ENCODE data around the gene IFT43. TPM values are rescaled to one million over a fixed set of nuclear protein-coding genes. Genes with fewer than 3 reads are reported as not detected.

IFT43 gene
- total RNA-seq, 4 donors from 2014 or later = 24.5 to 412 (median 31.2) TPM

DNA sequence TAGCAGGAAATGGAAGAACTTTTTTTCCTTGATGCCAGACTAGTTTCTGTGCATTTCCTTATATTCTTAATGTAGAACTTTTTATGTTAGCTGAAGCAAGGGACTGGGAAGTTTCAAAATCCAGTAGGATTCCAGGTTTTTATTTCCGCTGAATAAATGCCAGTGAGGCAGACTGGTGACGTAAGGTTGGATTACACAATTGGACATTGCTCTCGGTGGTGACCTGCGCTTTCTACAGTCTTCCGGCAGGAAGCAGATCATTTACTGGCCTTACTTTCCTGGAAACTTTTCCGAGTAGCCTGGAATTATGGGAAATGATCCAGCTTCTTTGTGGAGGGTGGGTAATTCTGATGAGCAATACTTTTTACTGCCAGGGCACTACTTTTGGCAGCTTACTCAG is 3.6 kb downstream of the IFT43 start:
- intact Hi-C loops (cut with DNase I; ENCODE audit: low total_unique reads) (no loop called here), in situ Hi-C loops (cut with MboI; ENCODE audit: low pct_ligation_motif_present in 1 of 4, low pct_unique_long_range_greater_than_20kb in 1 of 4, low sequenced_read_pairs in 3 of 4) (loop anchor here (10.0 kb wide), 2 partner anchors 84 to 274 kb away; no protein-coding TSS in a partner anchor)
- 71 to 74% methylated on average over 5 to 6 of the region's 6 CpGs for WGBS, 2 donors (ENCODE audit: low coverage in 1 of 2)
- Histone ChIP-seq H3K27ac (peak overlapping the region; percentile 47 to 73 (median 56)), H3K27me3 (no peaks in the 10 kb centered on the region), H3K4me3 (no peak overlapping the region), H3K4me1 (peaks cover 6 to 16% (median 8%) of the 10 kb centered on the region in 4 donors), H3K36me3 (no peaks in the 10 kb centered on the region), H3K9me3 (no peaks in the 10 kb centered on the region)
- TF ChIP-seq POLR2A (IDR thresholded peaks at IDR 0.05) = no peak
- TF ChIP-seq, protein P1, sequence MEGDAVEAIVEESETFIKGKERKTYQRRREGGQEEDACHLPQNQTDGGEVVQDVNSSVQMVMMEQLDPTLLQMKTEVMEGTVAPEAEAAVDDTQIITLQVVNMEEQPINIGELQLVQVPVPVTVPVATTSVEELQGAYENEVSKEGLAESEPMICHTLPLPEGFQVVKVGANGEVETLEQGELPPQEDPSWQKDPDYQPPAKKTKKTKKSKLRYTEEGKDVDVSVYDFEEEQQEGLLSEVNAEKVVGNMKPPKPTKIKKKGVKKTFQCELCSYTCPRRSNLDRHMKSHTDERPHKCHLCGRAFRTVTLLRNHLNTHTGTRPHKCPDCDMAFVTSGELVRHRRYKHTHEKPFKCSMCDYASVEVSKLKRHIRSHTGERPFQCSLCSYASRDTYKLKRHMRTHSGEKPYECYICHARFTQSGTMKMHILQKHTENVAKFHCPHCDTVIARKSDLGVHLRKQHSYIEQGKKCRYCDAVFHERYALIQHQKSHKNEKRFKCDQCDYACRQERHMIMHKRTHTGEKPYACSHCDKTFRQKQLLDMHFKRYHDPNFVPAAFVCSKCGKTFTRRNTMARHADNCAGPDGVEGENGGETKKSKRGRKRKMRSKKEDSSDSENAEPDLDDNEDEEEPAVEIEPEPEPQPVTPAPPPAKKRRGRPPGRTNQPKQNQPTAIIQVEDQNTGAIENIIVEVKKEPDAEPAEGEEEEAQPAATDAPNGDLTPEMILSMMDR (IDR thresholded peaks at IDR 0.05) = no peak
- TF ChIP-seq POLR2AphosphoS5 (IDR thresholded peaks at IDR 0.05) = peak; percentile 41 to 55 (median 45)
- peak; percentile 76 for TF ChIP-seq EP300 (IDR thresholded peaks at IDR 0.05; ENCODE audit: low read depth)
- DNase-seq = peak; percentile 20

DNA sequence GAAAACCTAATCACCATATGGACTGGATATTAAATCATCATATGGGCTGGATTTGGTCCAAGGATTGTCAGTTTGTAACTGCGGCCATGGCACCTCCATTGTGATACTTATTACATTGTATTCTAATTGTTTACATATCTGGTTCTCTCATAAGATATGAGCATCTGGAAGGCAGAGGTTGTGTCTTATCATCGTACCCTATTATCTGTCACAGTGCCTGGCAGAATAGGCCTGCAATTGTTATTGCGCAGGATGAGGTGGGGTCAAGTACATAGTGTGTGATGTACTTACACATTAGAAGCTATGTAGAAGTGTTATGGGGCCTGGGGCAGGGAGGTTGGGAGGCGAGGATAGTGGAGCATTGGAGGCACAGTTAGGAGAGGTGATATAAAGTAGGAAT is 4.7 kb downstream of the IFT43 start:
- no peaks in the 10 kb centered on the region for H3K27me3 ChIP-seq
- intact Hi-C loops (cut with DNase I; ENCODE audit: low total_unique reads) = no loop called here
- H3K36me3 ChIP-seq = no peaks in the 10 kb centered on the region
- in situ Hi-C loops (cut with MboI; ENCODE audit: low pct_ligation_motif_present in 1 of 4, low pct_unique_long_range_greater_than_20kb in 1 of 4, low sequenced_read_pairs in 3 of 4) = no loop called here
- peak overlapping the region in 1 of 4 donors; percentile 49 for H3K27ac ChIP-seq
- no peak overlapping the region for H3K4me3 ChIP-seq
- H3K4me1 ChIP-seq = peaks cover 6 to 16% (median 9%) of the 10 kb centered on the region in 4 donors
- WGBS, 2 donors (ENCODE audit: low coverage in 1 of 2) = 95 to 100% methylated on average over 2 to 4 of the region's 4 CpGs
- DNase-seq = no peak
- TF ChIP-seq POLR2A (IDR thresholded peaks at IDR 0.05) = no peak
- TF ChIP-seq, protein P1 (IDR thresholded peaks at IDR 0.05) = no peak
- no peak for TF ChIP-seq EP300 (IDR thresholded peaks at IDR 0.05; ENCODE audit: low read depth)
- TF ChIP-seq POLR2AphosphoS5 (IDR thresholded peaks at IDR 0.05) = no peak
- H3K9me3 ChIP-seq = no peaks in the 10 kb centered on the region

DNA sequence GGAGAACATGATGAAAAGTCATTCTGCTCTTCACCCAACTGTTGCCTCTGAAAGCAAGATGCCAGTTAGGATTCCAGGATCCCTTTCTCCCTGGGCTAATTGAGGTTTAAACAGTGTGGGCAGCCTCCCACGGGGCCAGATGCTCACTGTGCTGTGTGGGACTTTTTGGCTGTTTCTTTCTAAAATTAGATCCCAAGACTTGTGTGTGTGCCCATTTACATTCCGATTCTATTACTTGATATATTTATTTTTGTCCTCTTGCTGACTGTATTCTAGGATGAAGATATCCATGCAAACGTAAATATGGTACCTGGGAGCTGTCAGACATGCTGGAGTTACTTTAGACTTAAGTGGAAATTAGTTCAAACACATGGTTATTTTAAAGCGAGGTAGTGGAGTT is 6.2 kb downstream of the IFT43 start:
- DNase-seq = no peak
- no peaks in the 10 kb centered on the region for H3K9me3 ChIP-seq
- H3K4me3 ChIP-seq = no peak overlapping the region
- TF ChIP-seq POLR2A (IDR thresholded peaks at IDR 0.05) (no peak), EP300 (IDR thresholded peaks at IDR 0.05; ENCODE audit: low read depth) (no peak), POLR2AphosphoS5 (IDR thresholded peaks at IDR 0.05) (peak in 2 of 3 donors; percentile 24 to 34)
- TF ChIP-seq, protein P1 (IDR thresholded peaks at IDR 0.05) = no peak
- H3K27ac ChIP-seq = peak overlapping the region; percentile 6 to 66 (median 38)
- intact Hi-C loops (cut with DNase I; ENCODE audit: low total_unique reads) (no loop called here), in situ Hi-C loops (cut with MboI; ENCODE audit: low pct_ligation_motif_present in 1 of 4, low pct_unique_long_range_greater_than_20kb in 1 of 4, low sequenced_read_pairs in 3 of 4) (no loop called here)
- no peaks in the 10 kb centered on the region for H3K36me3 ChIP-seq
- peaks cover 0 to 10% (median 4%) of the 10 kb centered on the region in 4 donors for H3K4me1 ChIP-seq
- WGBS, 2 donors (ENCODE audit: low coverage in 1 of 2) = 59 to 84% methylated on average over 4 of the region's 4 CpGs
- no peaks in the 10 kb centered on the region for H3K27me3 ChIP-seq

DNA sequence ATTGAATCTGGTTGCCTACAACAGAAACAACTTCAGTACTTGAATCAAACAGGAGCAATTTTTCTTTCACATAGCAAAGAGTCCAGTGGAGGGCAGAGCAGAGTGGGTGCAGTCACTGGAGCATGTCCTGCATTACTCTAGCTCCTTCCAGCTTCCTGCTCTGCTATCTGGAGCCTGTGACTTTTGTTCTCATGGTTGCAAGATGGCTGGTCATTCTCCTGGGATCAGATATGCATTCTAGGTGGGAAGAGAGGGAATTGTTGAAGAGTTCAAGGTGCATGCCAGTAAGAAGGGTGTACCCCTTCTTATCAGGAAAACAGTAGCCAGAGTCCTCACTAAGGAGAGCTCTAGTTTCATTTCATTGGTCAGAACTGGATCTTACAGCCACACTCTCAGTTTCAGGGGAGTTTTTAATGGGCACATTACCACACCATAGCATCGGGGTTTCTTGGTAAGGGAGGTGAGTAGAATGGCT is 8.0 kb downstream of the IFT43 start:
- intact Hi-C loops (cut with DNase I; ENCODE audit: low total_unique reads) (no loop called here), in situ Hi-C loops (cut with MboI; ENCODE audit: low pct_ligation_motif_present in 1 of 4, low pct_unique_long_range_greater_than_20kb in 1 of 4, low sequenced_read_pairs in 3 of 4) (no loop called here)
- WGBS, 2 donors (ENCODE audit: low coverage in 1 of 2) = 45 to 58% methylated on average over 1 of the region's 1 CpG
- no peaks in the 10 kb centered on the region for H3K27me3 ChIP-seq
- H3K27ac ChIP-seq = peak overlapping the region in 2 of 4 donors; percentile 55 to 74
- H3K4me3 ChIP-seq = no peak overlapping the region
- no peak for DNase-seq
- H3K9me3 ChIP-seq = no peaks in the 10 kb centered on the region
- H3K36me3 ChIP-seq = no peaks in the 10 kb centered on the region
- TF ChIP-seq, protein P1 (IDR thresholded peaks at IDR 0.05) = no peak
- TF ChIP-seq EP300 (IDR thresholded peaks at IDR 0.05; ENCODE audit: low read depth) (no peak), POLR2A (IDR thresholded peaks at IDR 0.05) (no peak), POLR2AphosphoS5 (IDR thresholded peaks at IDR 0.05) (no peak)
- peaks cover 0 to 10% (median 2%) of the 10 kb centered on the region in 4 donors for H3K4me1 ChIP-seq

Measured in transverse colon (tissue), 4 donors.